ENCODE data around the gene KIF26B. TPM values are rescaled to one million over a fixed set of nuclear protein-coding genes. Genes with fewer than 3 reads are reported as not detected.

Gene KIF26B
- total and polyA plus RNA-seq, 7 donors, result 0.01 to 0.32 (median 0.06) TPM

- no peaks in the 10 kb centered on the region for H3K9me3 ChIP-seq
- intact Hi-C loops (cut with DNase I), result no loop called here
- no peak for DNase-seq
Observed at GRCh38 chr1:245370905-245371581, 216.3 kb downstream of the KIF26B start.

GRCh38 chr1:245373131-245373530 is 218.3 kb downstream of the KIF26B start:
- intact Hi-C loops (cut with DNase I), result no loop called here
- Histone ChIP-seq H3K4me1 (no peaks in the 10 kb centered on the region), H3K9me3 (no peaks in the 10 kb centered on the region), H3K36me3 (ENCODE audit: insufficient read depth in 1 of 2, low read depth in 1 of 2) (no peaks in the 10 kb centered on the region), H3K27me3 (ENCODE audit: insufficient read depth in 3 of 3, low read length in 2 of 3) (peaks cover 0 to 1% (median 0%) of the 10 kb centered on the region in 3 donors), H3K4me3 (no peak overlapping the region), H3K27ac (no peak overlapping the region)
- ATAC-seq, result no peak
- TF ChIP-seq CTCF (IDR thresholded peaks at IDR 0.05), result no peak
- DNase-seq, result no peak
- 88 to 90% (median 90%) methylated on average over 4 of the region's 4 CpGs for WGBS, 3 donors

More at GRCh38 chr1:245370905-245371581, 216.3 kb downstream of the KIF26B start:
- no peaks in the 10 kb centered on the region for H3K4me1 ChIP-seq
- no peak for ATAC-seq
- no peak overlapping the region for H3K4me3 ChIP-seq
- no peaks in the 10 kb centered on the region for H3K36me3 ChIP-seq (ENCODE audit: insufficient read depth in 1 of 2, low read depth in 1 of 2)
- no peak overlapping the region for H3K27ac ChIP-seq
- 52 to 54% (median 53%) methylated on average over 18 of the region's 18 CpGs for WGBS, 3 donors
- H3K27me3 ChIP-seq (ENCODE audit: insufficient read depth in 3 of 3, low read length in 2 of 3), result peaks cover 0 to 1% (median 0%) of the 10 kb centered on the region in 3 donors
- no peak for TF ChIP-seq CTCF (IDR thresholded peaks at IDR 0.05)

GRCh38 chr1:245375789-245376460 is 221.1 kb downstream of the KIF26B start:
- no peaks in the 10 kb centered on the region for H3K36me3 ChIP-seq (ENCODE audit: insufficient read depth in 1 of 2, low read depth in 1 of 2)
- H3K27me3 ChIP-seq (ENCODE audit: insufficient read depth in 3 of 3, low read length in 2 of 3), result no peaks in the 10 kb centered on the region
- no peaks in the 10 kb centered on the region for H3K4me1 ChIP-seq
- DNase-seq (no peak), ATAC-seq (no peak)
- WGBS, 3 donors, result 80 to 84% (median 84%) methylated on average over 12 of the region's 12 CpGs
- intact Hi-C loops (cut with DNase I), result no loop called here
- TF ChIP-seq CTCF (IDR thresholded peaks at IDR 0.05), result no peak
- no peak overlapping the region for H3K27ac ChIP-seq
- H3K4me3 ChIP-seq, result no peak overlapping the region
- H3K9me3 ChIP-seq, result no peaks in the 10 kb centered on the region

GRCh38 chr1:245377854-245378253 is 223.1 kb downstream of the KIF26B start:
- TF ChIP-seq CTCF (IDR thresholded peaks at IDR 0.05), result no peak
- H3K4me1 ChIP-seq, result no peaks in the 10 kb centered on the region
- WGBS, 3 donors, result 74 to 81% (median 77%) methylated on average over 5 of the region's 5 CpGs
- H3K27me3 ChIP-seq (ENCODE audit: insufficient read depth in 3 of 3, low read length in 2 of 3), result no peaks in the 10 kb centered on the region
- ATAC-seq (no peak), DNase-seq (no peak)
- no peak overlapping the region for H3K27ac ChIP-seq
- H3K4me3 ChIP-seq, result no peak overlapping the region
- H3K36me3 ChIP-seq (ENCODE audit: insufficient read depth in 1 of 2, low read depth in 1 of 2), result no peaks in the 10 kb centered on the region
- no peaks in the 10 kb centered on the region for H3K9me3 ChIP-seq
- intact Hi-C loops (cut with DNase I), result no loop called here
